GM21786 (cell line): Measurements from ENCODE around the gene NAT8.
"Not testable (repeated sequence)": the region's sequence is repeated elsewhere in the genome, so short reads cannot be mapped to it uniquely, and the experiment has no call there.

Source experiments
- ATAC-seq: cut with Tn5 transposase; IDR thresholded peaks from one replicate; pipeline ENCODE4 v1.9.1; 2021; ENCODE audit not compliant: unreplicated experiment

The NAT8 gene

GRCh38 chr2:73642338-73643018, at the start of gene NAT8:
Gene NAT8 (minus strand): TSS chr2:73642422. CDS start chr2:73641628, 794 bp downstream.
- no peak for ATAC-seq

- ATAC-seq, result peak; percentile 81
These were observed 48.3 kb upstream of the NAT8 start for GRCh38 chr2:73690372-73691088.

- ATAC-seq, result not testable (repeated sequence)
These were observed 46.3 kb upstream of the NAT8 start for GRCh38 chr2:73688494-73688893.

GRCh38 chr2:73685764-73686438, 43.7 kb upstream of the NAT8 start:
- no peak for ATAC-seq

- not testable (repeated sequence) for ATAC-seq
These were observed 42.7 kb upstream of the NAT8 start for GRCh38 chr2:73684905-73685304.

- not testable (repeated sequence) for ATAC-seq
These were observed 42.1 kb upstream of the NAT8 start for GRCh38 chr2:73684325-73684724.

- not testable (repeated sequence) for ATAC-seq
These were observed 37.8 kb upstream of the NAT8 start for GRCh38 chr2:73679951-73680571.

- not testable (repeated sequence) for ATAC-seq
These were observed 37.0 kb upstream of the NAT8 start for GRCh38 chr2:73679237-73679636.

- ATAC-seq, result not testable (repeated sequence)
These were observed 35.8 kb upstream of the NAT8 start for GRCh38 chr2:73678008-73678407.

- ATAC-seq, result not testable (repeated sequence)
These were observed 34.0 kb upstream of the NAT8 start for GRCh38 chr2:73676211-73676610.

GRCh38 chr2:73674696-73675157, 32.5 kb upstream of the NAT8 start:
- ATAC-seq, result not testable (repeated sequence)

GRCh38 chr2:73669976-73670375, 27.8 kb upstream of the NAT8 start:
- not testable (repeated sequence) for ATAC-seq

- not testable (repeated sequence) for ATAC-seq
These were observed 25.0 kb upstream of the NAT8 start for GRCh38 chr2:73667239-73667638.

- no peak for ATAC-seq
These were observed 12.0 kb upstream of the NAT8 start for GRCh38 chr2:73654175-73654574.

GRCh38 chr2:73652348-73652747, 10.1 kb upstream of the NAT8 start:
- no peak for ATAC-seq

- ATAC-seq, result no peak
These were observed 9.5 kb upstream of the NAT8 start for GRCh38 chr2:73651591-73652230.

GRCh38 chr2:73647690-73648089, 5.5 kb upstream of the NAT8 start:
- ATAC-seq, result not testable (repeated sequence)

- no peak for ATAC-seq
These were observed 507 bp downstream of the NAT8 start for GRCh38 chr2:73641767-73642062.

- ATAC-seq, result no peak
These were observed 1.1 kb downstream of the NAT8 start for GRCh38 chr2:73640946-73641766.

- ATAC-seq, result no peak
These were observed 1.7 kb downstream of the NAT8 start for GRCh38 chr2:73640511-73640911.
